Thyroid gland (tissue), 4 donors: ENCODE measurements around the gene DHPS. TPM values are rescaled to one million over a fixed set of nuclear protein-coding genes. Genes with fewer than 3 reads are reported as not detected.
"Not testable (repeated sequence)": the region's sequence is repeated elsewhere in the genome, so short reads cannot be mapped to it uniquely, and the experiment has no call there.

Experiments used
- DNase-seq, 2 donors: peaks; one replicate each; pipeline ENCODE4 v3.0.0-alpha.2; 2019
- H3K27ac ChIP-seq, 3 donors: fragments of 200-600 bp; sonication (generic); 1 replicate in 2 of 3; 2 replicates in 1 of 3; pipeline ENCODE4 v1.5.1; 2016 to 2019; ENCODE audit warnings: mild to moderate bottlenecking in 1 of 3, moderate library complexity in 1 of 3
- H3K27me3 ChIP-seq: fragments of 200-600 bp; sonication (generic); one replicate; pipeline ENCODE4 v1.5.1; 2019
- H3K36me3 ChIP-seq, 2 donors: fragments of 200-600 bp; sonication (generic); one replicate each; pipeline ENCODE4 v1.5.1; 2016 to 2019
- H3K4me1 ChIP-seq, 2 donors: fragments of 200-600 bp; sonication (generic); one replicate each; pipeline ENCODE4 v1.5.1; 2017 to 2019
- H3K4me3 ChIP-seq, 3 donors: fragments of 200-600 bp; sonication (generic); replicated peaks in 1 of 3; 1 replicate in 2 of 3; 2 replicates in 1 of 3; pipeline ENCODE4 v1.5.1; 2016; ENCODE audit warnings: mild to moderate bottlenecking in 1 of 3
- H3K9me3 ChIP-seq: fragments of 200-600 bp; sonication (generic); one replicate; pipeline ENCODE4 v1.5.1; 2017
- POLR2A ChIP-seq, 2 donors: fragments of 450-650 bp; IDR thresholded peaks; one replicate each; pipeline ENCODE4 v1.6.1; 2017; ENCODE audit warnings: antibody characterized with exemption in 2 of 2, mild to moderate bottlenecking in 2 of 2, moderate library complexity in 1 of 2
- WGBS, 2 donors: methylation state at CpG; one replicate each; pipeline ENCODE4 v1.1.5; 2017; 5-methylcytosine and 5-hydroxymethylcytosine counted together
- intact Hi-C: fragments of 100-400 bp; cut with DNase I; formaldehyde crosslinking; loops from one replicate; pipeline ENCODE4 v1.15.1; 2023
- total RNA-seq, 4 donors: library from RNA; depleted of rRNA; stranded (reverse); fragments of >200 nt; gene quantifications; one replicate each; pipeline ENCODE4 v1.2.3, GENCODE V29; 2016
- TF ChIP-seq, protein P1 (sequence below), 6 experiments: fragments of 200-600 bp in 3 of 6; fragments of 450-650 bp in 3 of 6; sonication (generic) in 3 of 6; IDR thresholded peaks; one replicate each; pipeline ENCODE4 v1.5.1; 2016 to 2019; ENCODE audit warnings: antibody characterized with exemption in 6 of 6, mild to moderate bottlenecking in 2 of 6, inconsistent platforms in 1 of 6, moderate library complexity in 1 of 6

DHPS gene
- total RNA-seq, 4 donors from 2014 or later: 105 to 122 (median 115) TPM

DNA sequence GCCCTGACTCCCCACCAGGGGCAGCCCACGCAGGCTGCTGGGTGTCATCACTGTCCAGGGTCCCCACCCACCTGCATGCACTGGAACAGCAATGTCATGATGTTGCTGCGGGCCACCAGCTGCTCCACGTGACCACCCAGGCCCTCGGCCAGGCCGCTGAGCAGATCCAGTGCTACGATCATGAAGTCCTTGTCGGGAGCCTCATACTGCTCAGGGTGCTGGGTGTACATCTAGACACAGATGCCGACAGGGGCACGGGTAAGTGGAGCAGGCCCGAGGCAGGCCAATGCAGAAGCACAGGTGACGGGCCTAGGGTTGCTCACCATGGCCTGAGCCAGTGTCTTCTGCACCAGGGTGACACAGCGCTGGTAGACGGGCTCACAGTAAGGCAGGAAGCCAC, 23.5 kb upstream of the DHPS start:
- DNase-seq: no peak
- Histone ChIP-seq H3K4me1 (no peaks in the 10 kb centered on the region), H3K36me3 (peaks cover 81 to 92% of the 10 kb centered on the region in 2 donors), H3K27ac (no peak overlapping the region), H3K9me3 (no peaks in the 10 kb centered on the region), H3K27me3 (no peaks in the 10 kb centered on the region), H3K4me3 (no peak overlapping the region)
- 92 to 100% methylated on average over 3 to 13 of the region's 13 CpGs for WGBS, 2 donors
- TF ChIP-seq POLR2A (IDR thresholded peaks at IDR 0.05): no peak
- TF ChIP-seq, protein P1, sequence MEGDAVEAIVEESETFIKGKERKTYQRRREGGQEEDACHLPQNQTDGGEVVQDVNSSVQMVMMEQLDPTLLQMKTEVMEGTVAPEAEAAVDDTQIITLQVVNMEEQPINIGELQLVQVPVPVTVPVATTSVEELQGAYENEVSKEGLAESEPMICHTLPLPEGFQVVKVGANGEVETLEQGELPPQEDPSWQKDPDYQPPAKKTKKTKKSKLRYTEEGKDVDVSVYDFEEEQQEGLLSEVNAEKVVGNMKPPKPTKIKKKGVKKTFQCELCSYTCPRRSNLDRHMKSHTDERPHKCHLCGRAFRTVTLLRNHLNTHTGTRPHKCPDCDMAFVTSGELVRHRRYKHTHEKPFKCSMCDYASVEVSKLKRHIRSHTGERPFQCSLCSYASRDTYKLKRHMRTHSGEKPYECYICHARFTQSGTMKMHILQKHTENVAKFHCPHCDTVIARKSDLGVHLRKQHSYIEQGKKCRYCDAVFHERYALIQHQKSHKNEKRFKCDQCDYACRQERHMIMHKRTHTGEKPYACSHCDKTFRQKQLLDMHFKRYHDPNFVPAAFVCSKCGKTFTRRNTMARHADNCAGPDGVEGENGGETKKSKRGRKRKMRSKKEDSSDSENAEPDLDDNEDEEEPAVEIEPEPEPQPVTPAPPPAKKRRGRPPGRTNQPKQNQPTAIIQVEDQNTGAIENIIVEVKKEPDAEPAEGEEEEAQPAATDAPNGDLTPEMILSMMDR (IDR thresholded peaks at IDR 0.05): no peak
- intact Hi-C loops: no loop called here

DNA sequence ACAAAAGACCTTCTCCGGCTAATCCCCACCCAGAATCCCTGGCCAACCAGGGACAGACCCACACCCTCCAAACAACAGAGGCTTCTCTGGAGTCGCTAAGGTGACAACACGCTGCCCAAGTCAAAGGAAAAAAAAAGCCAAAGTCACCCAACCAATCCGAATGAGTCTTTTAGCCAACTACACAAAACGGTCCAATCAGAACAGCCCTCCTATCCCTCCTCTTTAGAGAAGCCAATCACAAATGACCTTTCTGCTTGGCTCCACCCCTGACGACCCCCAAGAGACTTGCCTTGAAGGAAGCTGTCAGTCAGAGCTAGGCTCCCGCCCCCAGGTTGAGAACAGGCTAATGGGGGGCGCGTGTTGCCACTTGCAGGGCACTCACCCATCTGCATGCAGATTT, 21.4 kb upstream of the DHPS start:
- TF ChIP-seq, protein P1 (IDR thresholded peaks at IDR 0.05): no peak
- TF ChIP-seq POLR2A (IDR thresholded peaks at IDR 0.05): no peak
- Histone ChIP-seq H3K4me1 (no peaks in the 10 kb centered on the region), H3K9me3 (no peaks in the 10 kb centered on the region), H3K27ac (no peak overlapping the region), H3K36me3 (peaks cover 64 to 71% of the 10 kb centered on the region in 2 donors), H3K4me3 (no peak overlapping the region), H3K27me3 (no peaks in the 10 kb centered on the region)
- no peak for DNase-seq
- WGBS, 2 donors: 65 to 71% methylated on average over 6 to 9 of the region's 9 CpGs
- intact Hi-C loops: no loop called here

DNA sequence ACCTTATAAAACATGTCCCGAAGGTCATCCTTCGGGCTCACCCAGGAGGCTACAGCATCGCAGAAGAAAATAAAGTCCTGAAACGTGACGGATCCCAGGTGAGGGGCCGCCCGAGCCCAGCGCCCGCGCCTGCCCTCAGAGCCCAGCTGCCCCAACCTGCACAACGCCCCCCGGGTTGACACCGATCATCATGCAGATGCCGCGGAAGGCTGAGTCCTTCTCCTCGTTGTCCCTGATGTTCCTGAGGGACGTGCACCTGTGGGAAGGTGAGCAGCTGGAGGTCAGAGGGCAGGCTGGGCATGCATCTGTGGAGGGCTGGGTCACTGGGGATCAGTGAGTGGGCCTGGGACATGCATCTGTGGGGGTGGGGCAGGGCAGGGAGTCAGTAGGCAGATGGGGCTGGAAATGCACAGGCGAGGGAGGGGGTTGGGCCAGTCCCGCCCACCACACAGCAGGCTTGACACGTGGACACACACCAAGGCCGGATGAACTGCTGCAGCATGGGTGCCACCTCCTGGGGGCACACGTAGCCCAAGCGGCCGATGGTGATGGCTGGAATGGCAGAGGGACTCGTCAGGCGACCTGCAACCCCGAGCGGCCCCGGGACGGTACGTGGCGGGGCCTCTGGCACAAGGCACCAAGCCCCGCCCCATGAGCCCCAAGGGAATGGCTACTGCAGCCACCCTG, 20.1 kb upstream of the DHPS start:
- TF ChIP-seq, protein P1 (IDR thresholded peaks at IDR 0.05): no peak
- no peak for TF ChIP-seq POLR2A (IDR thresholded peaks at IDR 0.05)
- WGBS, 2 donors: 93 to 94% methylated on average over 25 to 31 of the region's 33 CpGs

DNA sequence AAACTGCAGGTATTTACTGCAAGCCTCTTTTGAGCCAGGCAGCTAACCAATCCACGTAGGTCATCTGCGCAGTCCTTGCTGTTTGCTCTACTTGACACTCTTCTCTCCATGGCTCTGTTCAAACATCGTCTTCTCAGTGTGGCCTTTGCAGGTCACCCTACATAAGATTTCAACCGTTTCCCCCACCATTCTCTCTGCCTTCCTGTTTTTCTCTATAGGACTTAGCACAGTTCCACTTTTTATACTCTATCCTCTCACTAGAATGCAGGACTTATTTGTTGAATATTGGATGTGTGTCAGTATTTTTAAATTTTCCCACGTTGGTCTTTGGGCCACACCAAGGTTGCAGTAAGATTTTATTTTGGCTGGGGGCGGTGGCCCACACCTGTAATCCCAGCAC, 16.5 kb upstream of the DHPS start:
- no peaks in the 10 kb centered on the region for H3K9me3 ChIP-seq
- H3K36me3 ChIP-seq: peaks cover 24 to 29% of the 10 kb centered on the region in 2 donors
- intact Hi-C loops: no loop called here
- WGBS, 2 donors: 83 to 85% methylated on average over 6 of the region's 6 CpGs
- DNase-seq: no peak
- H3K27me3 ChIP-seq: no peaks in the 10 kb centered on the region
- H3K4me3 ChIP-seq: no peak overlapping the region
- H3K4me1 ChIP-seq: peaks cover 8 to 16% of the 10 kb centered on the region in 2 donors
- TF ChIP-seq, protein P1 (IDR thresholded peaks at IDR 0.05): no peak
- TF ChIP-seq POLR2A (IDR thresholded peaks at IDR 0.05): no peak
- H3K27ac ChIP-seq: no peak overlapping the region

More for the DNA sequence above, 20.1 kb upstream of the DHPS start:
- peaks cover 0 to 4% of the 10 kb centered on the region in 2 donors for H3K4me1 ChIP-seq
- no peaks in the 10 kb centered on the region for H3K9me3 ChIP-seq
- intact Hi-C loops: no loop called here
- peaks cover 58 to 63% of the 10 kb centered on the region in 2 donors for H3K36me3 ChIP-seq
- H3K4me3 ChIP-seq: no peak overlapping the region
- H3K27ac ChIP-seq: no peak overlapping the region
- no peak for DNase-seq
- H3K27me3 ChIP-seq: no peaks in the 10 kb centered on the region

DNA sequence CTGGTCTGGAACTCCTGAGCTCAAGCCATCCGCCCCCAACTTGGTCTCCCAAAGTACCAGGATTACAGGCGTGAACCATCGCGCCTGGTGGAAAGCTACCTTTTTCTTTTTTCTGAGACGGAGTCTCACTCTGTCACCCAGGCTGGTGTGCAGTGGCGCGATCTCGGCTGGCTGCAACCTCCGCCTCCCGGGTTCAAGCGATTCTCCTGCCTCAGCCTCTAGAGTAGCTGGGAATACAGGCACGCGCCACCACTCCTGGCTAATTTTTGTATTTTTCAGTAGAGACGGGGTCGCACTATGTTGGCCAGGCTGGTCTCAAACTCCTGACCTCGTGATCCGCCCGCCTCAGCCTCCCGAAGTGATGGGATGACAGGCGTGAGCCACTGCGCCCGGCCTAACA, 15.7 kb upstream of the DHPS start:
- H3K9me3 ChIP-seq, DNase-seq, H3K27ac ChIP-seq, H3K27me3 ChIP-seq, intact Hi-C loops, H3K4me3 ChIP-seq: not testable (repeated sequence)
- WGBS, 2 donors: 94 to 95% methylated on average over 22 of the region's 22 CpGs
- H3K4me1 ChIP-seq: peaks cover 8 to 16% of the 10 kb centered on the region in 2 donors
- H3K36me3 ChIP-seq: peaks cover 17 to 22% of the 10 kb centered on the region in 2 donors
